Measurements from ENCODE around the gene NKIRAS1. TPM values are rescaled to one million over a fixed set of nuclear protein-coding genes. Genes with fewer than 3 reads are reported as not detected.
"Not testable (repeated sequence)": the region's sequence is repeated elsewhere in the genome, so short reads cannot be mapped to it uniquely, and the experiment has no call there.

NKIRAS1 gene
- total RNA-seq, 6 experiments from 2014 or later, result 10.9 to 13.5 (median 11.6) TPM

DNA sequence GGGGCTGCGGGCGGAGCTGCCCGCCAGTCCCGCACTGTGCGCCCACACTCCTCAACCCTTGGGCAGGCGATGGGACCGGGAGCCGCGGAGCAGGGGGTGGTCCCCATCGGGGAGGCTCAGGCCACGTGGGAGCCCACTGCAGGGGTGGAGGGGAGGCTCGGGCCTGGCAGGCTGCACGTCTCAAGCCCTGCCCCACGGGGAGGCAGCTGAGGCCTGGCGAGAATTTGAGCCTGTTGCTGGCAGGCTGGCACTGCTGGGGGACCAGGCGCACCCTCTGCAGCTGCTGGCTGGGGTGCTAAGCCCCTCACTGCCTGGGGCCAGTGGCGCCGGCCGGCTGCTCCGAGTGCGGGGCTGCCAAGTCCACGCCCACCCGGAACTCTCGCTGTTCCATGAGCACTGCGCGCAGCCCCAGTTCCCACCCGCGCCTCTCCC, 34.3 kb downstream of the NKIRAS1 start:
- Mint-ChIP-seq H3K27me3 (ENCODE audit: insufficient read depth) (no peaks in the 10 kb centered on the region), H3K27ac (no peak overlapping the region), H3K9me3 (no peaks in the 10 kb centered on the region), H3K36me3 (ENCODE audit: low read depth) (peaks cover 18% of the 10 kb centered on the region), H3K4me1 (ENCODE audit: low read depth) (peaks cover 25% of the 10 kb centered on the region), H3K4me3 (no peak overlapping the region)
- TF ChIP-seq, protein P1, sequence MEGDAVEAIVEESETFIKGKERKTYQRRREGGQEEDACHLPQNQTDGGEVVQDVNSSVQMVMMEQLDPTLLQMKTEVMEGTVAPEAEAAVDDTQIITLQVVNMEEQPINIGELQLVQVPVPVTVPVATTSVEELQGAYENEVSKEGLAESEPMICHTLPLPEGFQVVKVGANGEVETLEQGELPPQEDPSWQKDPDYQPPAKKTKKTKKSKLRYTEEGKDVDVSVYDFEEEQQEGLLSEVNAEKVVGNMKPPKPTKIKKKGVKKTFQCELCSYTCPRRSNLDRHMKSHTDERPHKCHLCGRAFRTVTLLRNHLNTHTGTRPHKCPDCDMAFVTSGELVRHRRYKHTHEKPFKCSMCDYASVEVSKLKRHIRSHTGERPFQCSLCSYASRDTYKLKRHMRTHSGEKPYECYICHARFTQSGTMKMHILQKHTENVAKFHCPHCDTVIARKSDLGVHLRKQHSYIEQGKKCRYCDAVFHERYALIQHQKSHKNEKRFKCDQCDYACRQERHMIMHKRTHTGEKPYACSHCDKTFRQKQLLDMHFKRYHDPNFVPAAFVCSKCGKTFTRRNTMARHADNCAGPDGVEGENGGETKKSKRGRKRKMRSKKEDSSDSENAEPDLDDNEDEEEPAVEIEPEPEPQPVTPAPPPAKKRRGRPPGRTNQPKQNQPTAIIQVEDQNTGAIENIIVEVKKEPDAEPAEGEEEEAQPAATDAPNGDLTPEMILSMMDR (IDR thresholded peaks at IDR 0.05), result no peak
- no peak for DNase-seq

DNA sequence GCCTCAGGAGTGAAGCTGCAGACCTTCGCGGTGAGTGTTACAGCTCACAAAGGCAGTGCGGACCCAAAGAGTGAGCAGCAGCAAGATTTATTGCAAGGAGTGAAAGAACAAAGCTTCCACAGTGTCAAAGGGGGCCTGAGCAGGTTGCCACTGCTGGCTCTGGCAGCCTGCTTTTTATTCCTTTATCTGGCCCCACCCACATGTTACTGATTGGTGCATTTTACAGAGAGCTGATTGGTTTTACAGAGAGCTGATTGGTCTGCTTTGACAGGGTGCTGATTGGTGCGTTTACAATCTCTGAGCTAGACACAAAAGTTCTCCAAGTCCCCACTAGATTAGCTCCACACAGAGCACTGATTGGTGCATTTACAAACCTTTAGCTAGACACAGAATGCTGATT, 34.8 kb downstream of the NKIRAS1 start:
- H3K27ac Mint-ChIP-seq; H3K9me3 Mint-ChIP-seq; H3K27me3 Mint-ChIP-seq (ENCODE audit: insufficient read depth); DNase-seq; H3K4me3 Mint-ChIP-seq: not testable (repeated sequence)
- Mint-ChIP-seq H3K4me1 (ENCODE audit: low read depth) (peaks cover 30% of the 10 kb centered on the region), H3K36me3 (ENCODE audit: low read depth) (peaks cover 18% of the 10 kb centered on the region)

DNA sequence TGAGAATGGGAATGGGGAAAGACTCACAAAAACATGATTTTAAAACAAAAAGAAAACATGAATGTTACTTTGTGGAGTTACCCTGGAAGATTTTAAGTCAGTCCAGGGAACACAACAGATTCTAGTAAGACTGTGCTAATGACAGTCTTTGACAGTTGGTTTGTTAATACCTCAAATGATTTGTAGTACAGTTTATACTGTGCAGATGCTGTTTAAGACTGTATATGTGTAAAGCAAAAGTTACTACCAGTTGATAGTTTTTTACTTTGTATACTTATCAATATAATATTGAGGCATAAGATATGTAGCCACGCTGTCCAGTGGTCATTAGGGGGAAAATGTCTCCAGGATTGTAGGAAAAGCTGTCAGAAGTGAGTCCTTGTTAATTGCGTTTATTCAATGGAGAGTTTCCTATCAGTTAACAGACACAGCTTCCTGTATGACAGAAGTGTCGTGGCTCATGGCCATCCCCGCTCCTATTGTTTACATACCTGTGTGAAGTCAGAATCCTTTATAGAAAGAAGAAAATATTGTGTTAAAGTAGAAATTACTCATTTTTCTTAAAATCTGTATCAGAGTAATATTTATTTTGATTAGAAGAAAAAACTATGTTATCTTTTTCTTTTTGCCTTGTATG, 36.0 kb downstream of the NKIRAS1 start:
- Mint-ChIP-seq H3K4me3 (no peak overlapping the region), H3K36me3 (ENCODE audit: low read depth) (peaks cover 18% of the 10 kb centered on the region), H3K4me1 (ENCODE audit: low read depth) (peaks cover 42% of the 10 kb centered on the region), H3K27me3 (ENCODE audit: insufficient read depth) (no peaks in the 10 kb centered on the region), H3K27ac (no peak overlapping the region), H3K9me3 (no peaks in the 10 kb centered on the region)
- TF ChIP-seq, protein P1 (IDR thresholded peaks at IDR 0.05), result no peak
- no peak for DNase-seq

DNA sequence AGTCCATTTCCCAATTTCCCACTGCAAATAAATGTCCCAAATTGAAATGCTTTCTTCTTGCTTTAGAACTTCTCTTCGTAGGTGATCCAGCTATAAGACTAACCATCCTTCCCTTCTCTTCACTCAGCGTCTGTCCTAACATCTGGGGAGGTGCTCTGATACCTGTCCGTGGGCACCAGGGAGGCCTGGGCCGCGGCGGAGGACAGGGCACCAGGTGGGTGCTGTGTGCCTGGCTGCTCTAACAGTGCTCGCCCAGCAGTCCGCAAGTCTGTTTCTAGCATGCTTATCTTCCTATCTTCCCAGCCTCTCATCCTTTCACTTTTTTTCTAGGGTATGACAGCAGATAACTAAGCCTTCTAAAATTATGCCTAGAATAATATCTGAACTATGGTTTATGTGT, 37.3 kb downstream of the NKIRAS1 start:
- DNase-seq, result no peak
- H3K4me3 Mint-ChIP-seq, result no peak overlapping the region
- peaks cover 54% of the 10 kb centered on the region for H3K4me1 Mint-ChIP-seq (ENCODE audit: low read depth)
- no peaks in the 10 kb centered on the region for H3K27me3 Mint-ChIP-seq (ENCODE audit: insufficient read depth)
- H3K9me3 Mint-ChIP-seq, result no peaks in the 10 kb centered on the region
- TF ChIP-seq, protein P1 (IDR thresholded peaks at IDR 0.05), result no peak
- H3K36me3 Mint-ChIP-seq (ENCODE audit: low read depth), result peaks cover 18% of the 10 kb centered on the region
- H3K27ac Mint-ChIP-seq, result no peak overlapping the region

DNA sequence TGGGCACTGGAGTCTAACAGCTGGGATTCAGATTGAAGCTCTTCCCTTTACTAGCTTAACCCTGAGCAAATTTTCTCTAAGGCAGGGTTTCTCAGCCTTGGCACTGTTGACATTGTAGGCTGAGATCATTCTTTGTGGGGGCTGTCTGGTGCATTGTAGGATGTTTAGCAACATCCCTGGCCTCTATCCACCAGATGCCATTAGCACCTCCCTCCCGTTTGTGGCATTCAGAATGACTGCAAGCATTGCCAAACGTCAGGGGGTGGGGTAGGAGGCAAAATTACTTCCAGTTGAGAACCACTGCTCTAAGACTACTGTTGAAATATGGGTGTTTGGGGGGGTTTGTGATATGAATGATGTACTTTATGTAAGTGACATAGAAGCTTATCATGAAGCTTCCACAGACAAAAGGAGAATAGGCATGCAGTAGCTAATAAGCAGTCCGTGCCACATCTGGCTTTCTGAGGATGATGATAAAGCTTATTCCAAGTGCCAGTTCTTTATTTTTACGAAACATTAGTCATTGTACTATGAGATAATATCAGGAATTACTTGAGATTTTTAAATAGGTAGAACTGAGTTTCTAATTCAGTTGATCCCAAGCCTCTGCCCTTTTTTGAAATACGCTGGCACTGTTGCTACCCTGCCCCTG, 39.3 kb downstream of the NKIRAS1 start:
- Mint-ChIP-seq H3K4me1 (ENCODE audit: low read depth) (peaks cover 67% of the 10 kb centered on the region), H3K4me3 (peak overlapping the region; percentile 38), H3K36me3 (ENCODE audit: low read depth) (peaks cover 18% of the 10 kb centered on the region), H3K27ac (peak overlapping the region; percentile 64), H3K27me3 (ENCODE audit: insufficient read depth) (no peaks in the 10 kb centered on the region), H3K9me3 (no peaks in the 10 kb centered on the region)
- peak; percentile 81 for DNase-seq
- TF ChIP-seq, protein P1 (IDR thresholded peaks at IDR 0.05), result no peak

DNA sequence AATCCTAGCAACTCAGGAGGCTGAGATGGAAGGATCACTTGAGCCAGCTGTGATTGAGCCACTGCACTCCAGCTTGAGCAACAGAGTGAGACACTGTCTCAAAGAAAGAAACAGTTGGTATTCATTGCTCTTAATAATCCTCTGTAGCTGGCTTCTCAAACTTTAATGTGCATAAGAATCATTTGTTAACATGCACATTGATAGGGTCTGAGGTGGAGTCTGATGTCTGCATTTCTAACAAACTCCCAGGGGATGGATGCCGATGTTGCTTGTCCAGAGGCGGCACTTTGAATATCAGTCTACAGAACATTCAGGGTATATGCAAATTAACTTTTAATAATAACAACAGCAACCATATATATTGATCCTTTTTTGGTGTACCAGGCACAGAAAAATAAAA, 39.9 kb downstream of the NKIRAS1 start:
- Mint-ChIP-seq H3K9me3 (no peaks in the 10 kb centered on the region), H3K27ac (peak overlapping the region; percentile 64), H3K4me3 (peak overlapping the region; percentile 38), H3K4me1 (ENCODE audit: low read depth) (peaks cover 67% of the 10 kb centered on the region), H3K27me3 (ENCODE audit: insufficient read depth) (no peaks in the 10 kb centered on the region), H3K36me3 (ENCODE audit: low read depth) (peaks cover 15% of the 10 kb centered on the region)
- DNase-seq, result no peak
- TF ChIP-seq, protein P1 (IDR thresholded peaks at IDR 0.05), result no peak
